Endothelial cell of umbilical vein (primary cell): ENCODE measurements around the gene MTR. TPM values are rescaled to one million over a fixed set of nuclear protein-coding genes. Genes with fewer than 3 reads are reported as not detected.

Experiments
- BruUV-seq: library from RNA; stranded (reverse); fragments of 400-500 nt; replicated peaks from 2 replicates; lab custom pipeline; 2021; lab: Mats Ljungman, UMichigan
- CTCF ChIA-PET: fragments of 300-600, 350-600 bp; sonication (Branson Sonifier 250); formaldehyde crosslinking; loops from one replicate; lab custom pipeline; 2021; ENCODE audit warnings: antibody characterized with exemption, inconsistent platforms; lab: Charles Lee
- POLR2A ChIA-PET: fragments of 300-600, 350-600 bp; sonication (Branson Sonifier 250); formaldehyde crosslinking; loops from one replicate; lab custom pipeline; 2021; ENCODE audit warnings: antibody characterized with exemption, inconsistent platforms; lab: Charles Lee
- DNase-seq: peaks from one replicate; pipeline ENCODE4 v3.0.0-alpha.2; 2011; ENCODE audit warnings: low read depth, low spot score
- FAIRE-seq: peaks from 2 replicates; lab custom pipeline; 2011; peaks lifted over from hg19 to GRCh38; lab: Jason Lieb, UNC
- H2AFZ ChIP-seq: 2 replicates; pipeline ENCODE4 v1.6.0; 2012; ENCODE audit warnings: low read depth, low read length, control low read depth, inconsistent platforms
- H3K27ac ChIP-seq: 2 replicates; pipeline ENCODE4 v1.5.1; 2011; ENCODE audit warnings: low read depth, mild to moderate bottlenecking, control low read depth, low read length, moderate library complexity; ENCODE audit not compliant: insufficient read depth
- H3K27me3 ChIP-seq, 2 experiments: 2 replicates each; pipeline versions ENCODE4 v1.6.0 to v1.6.1; 2011; ENCODE audit warnings: low read length in 2 of 2, mixed read lengths in 1 of 2; ENCODE audit not compliant: control insufficient read depth in 2 of 2, insufficient read depth in 2 of 2
- H3K36me3 ChIP-seq, 2 experiments: 2 replicates in 1 of 2; 3 replicates in 1 of 2; pipeline ENCODE4 v1.5.1; 2011; ENCODE audit warnings: low read length in 2 of 2, mild to moderate bottlenecking in 1 of 2, moderate library complexity in 1 of 2; ENCODE audit not compliant: control insufficient read depth in 2 of 2, insufficient read depth in 2 of 2; ENCODE audit errors: extremely low read depth in 1 of 2
- H3K4me1 ChIP-seq: 3 replicates; pipeline ENCODE4 v1.5.1; 2011; ENCODE audit warnings: mild to moderate bottlenecking, low read length; ENCODE audit not compliant: control insufficient read depth, insufficient read depth; ENCODE audit errors: extremely low read depth
- H3K4me2 ChIP-seq: 2 replicates; pipeline ENCODE4 v1.6.1; 2011; ENCODE audit warnings: low read length, control low read depth, mixed read lengths; ENCODE audit not compliant: insufficient read depth
- H3K4me3 ChIP-seq, 3 experiments: fragments of 200-600 bp in 1 of 3; sonication (generic), shearing (Covaris generic) in 1 of 3; replicated peaks in 1 of 3; 2 replicates each; pipeline ENCODE4 v1.5.1; 2011 to 2016; ENCODE audit warnings: control low read depth in 3 of 3, low read length in 3 of 3, mild to moderate bottlenecking in 2 of 3, inconsistent platforms in 1 of 3, low read depth in 1 of 3, moderate library complexity in 1 of 3; ENCODE audit not compliant: insufficient read depth in 1 of 3
- H3K79me2 ChIP-seq: 2 replicates; pipeline ENCODE4 v1.6.0; 2012; ENCODE audit warnings: low read length, inconsistent platforms; ENCODE audit not compliant: control insufficient read depth, insufficient read depth
- H3K9ac ChIP-seq: replicated peaks from 2 replicates; pipeline ENCODE3; 2011; ENCODE audit warnings: low read length, control low read depth; ENCODE audit not compliant: insufficient read depth; ENCODE audit errors: extremely low read depth
- H3K9me1 ChIP-seq: replicated peaks from 3 replicates; pipeline ENCODE4 v1.6.0; 2011; ENCODE audit warnings: mild to moderate bottlenecking, low read length; ENCODE audit not compliant: control insufficient read depth, insufficient read depth; ENCODE audit errors: extremely low read depth
- H3K9me3 ChIP-seq: replicated peaks from 2 replicates; pipeline ENCODE4 v1.5.1; 2012; ENCODE audit warnings: low read length, inconsistent platforms; ENCODE audit not compliant: control insufficient read depth, insufficient read depth
- H4K20me1 ChIP-seq: replicated peaks from 2 replicates; pipeline ENCODE3; 2011; ENCODE audit warnings: mild to moderate bottlenecking, low read length; ENCODE audit not compliant: control insufficient read depth, insufficient read depth; ENCODE audit errors: extremely low read depth
- CTCF ChIP-seq, 2 donors: IDR thresholded peaks; 1 replicate in 1 of 2; 2 replicates in 1 of 2; pipeline ENCODE4 v1.5.1; 2011; ENCODE audit warnings: low read length in 2 of 2, mild to moderate bottlenecking in 2 of 2, moderate library complexity in 2 of 2, control low read depth in 1 of 2, inconsistent platforms in 1 of 2, low read depth in 1 of 2; ENCODE audit not compliant: insufficient read depth in 1 of 2; ENCODE audit errors: extremely low read depth in 1 of 2
- EZH2 ChIP-seq: IDR thresholded peaks from 2 replicates; pipeline ENCODE4 v1.6.1; 2012; ENCODE audit warnings: borderline replicate concordance, low read depth, mild to moderate bottlenecking, moderate library complexity, low read length, inconsistent platforms; ENCODE audit not compliant: severe bottlenecking
- FOS ChIP-seq: IDR thresholded peaks from 2 replicates; pipeline ENCODE4 v1.6.1; 2011; ENCODE audit warnings: mild to moderate bottlenecking, low read length, moderate library complexity, borderline replicate concordance; ENCODE audit not compliant: insufficient read depth
- GATA2 ChIP-seq: IDR thresholded peaks from 2 replicates; pipeline ENCODE4 v1.7.0; 2011; ENCODE audit warnings: low read depth, mild to moderate bottlenecking, moderate library complexity, mixed read lengths, low read length; ENCODE audit not compliant: insufficient read length, insufficient read depth
- JUN ChIP-seq: IDR thresholded peaks from 2 replicates; pipeline ENCODE4 v1.6.1; 2011; ENCODE audit warnings: borderline replicate concordance, low read depth; ENCODE audit not compliant: insufficient read length, insufficient read depth
- MAX ChIP-seq: IDR thresholded peaks from 2 replicates; pipeline ENCODE4 v1.6.1; 2011; ENCODE audit not compliant: insufficient read depth, insufficient read length
- MYC ChIP-seq: IDR thresholded peaks from one replicate; pipeline ENCODE4 v1.6.1; 2011; ENCODE audit warnings: mild to moderate bottlenecking, low read depth, low read length
- POLR2A ChIP-seq: IDR thresholded peaks from 2 replicates; pipeline ENCODE4 v1.6.1; 2012; ENCODE audit warnings: low read depth, mild to moderate bottlenecking, control low read depth, low read length
- POLR2AphosphoS5 ChIP-seq: IDR thresholded peaks from 2 replicates; pipeline ENCODE4 v1.6.1; 2012; ENCODE audit warnings: low read depth, mild to moderate bottlenecking, control low read depth, low read length, moderate library complexity; ENCODE audit not compliant: insufficient read depth
- dilution Hi-C: fragments of 300-500 bp; cut with MboI; formaldehyde crosslinking; loops from one replicate; pipeline ENCODE4 v1.15.0; 2019; ENCODE audit warnings: low sequenced_read_pairs; ENCODE audit not compliant: extremely low pct_ligation_motif_present
- intact Hi-C: fragments of 100-400 bp; cut with micrococcal nuclease; formaldehyde crosslinking; loops from one replicate; pipeline ENCODE4 v1.10.0; 2022
- polyA plus RNA-seq, 4 experiments: library from polyadenylated mRNA; depleted of rRNA in 3 of 4; stranded (reverse) in 3 of 4; unstranded in 1 of 4; fragments of >200 nt; gene quantifications; 2 replicates each; pipeline versions ENCODE4 v1.2.1 to v1.2.3, GENCODE V29; 2011 to 2012; ENCODE audit warnings: missing spikeins in 1 of 4
- total RNA-seq: library from RNA; stranded (reverse); gene quantifications from 2 replicates; pipeline ENCODE4 v1.2.3, GENCODE V29; 2021

The MTR gene
- total and polyA plus RNA-seq, 2 donors (not counting 3 experiments of a cell fraction or from before 2014, with no cell fraction given), result 6.7 to 45.2 TPM

- CTCF ChIA-PET, result no interaction called here
- FAIRE-seq, result no peak
- dilution Hi-C loops, result no loop called here
Observed at GRCh38 chr1:236942431-236942830, 147.3 kb downstream of the MTR start.

More at GRCh38 chr1:236942431-236942830, 147.3 kb downstream of the MTR start:
- H3K79me2 ChIP-seq, result no peaks in the 10 kb centered on the region
- TF ChIP-seq FOS, result no peak
- TF ChIP-seq GATA2, result no peak
- TF ChIP-seq POLR2AphosphoS5, result no peak
- TF ChIP-seq JUN, result no peak
- TF ChIP-seq MYC, result no peak
- TF ChIP-seq CTCF (IDR thresholded peaks at IDR 0.05; ENCODE audit: extremely low read depth in 1 of 2, insufficient read depth in 1 of 2, low read depth in 1 of 2, low read length in 2 of 2), result no peak
- no peak for TF ChIP-seq POLR2A
- TF ChIP-seq MAX, result no peak
- TF ChIP-seq EZH2, result no peak
- H3K27me3 ChIP-seq, result no peaks in the 10 kb centered on the region
- H3K27ac ChIP-seq, result no peak overlapping the region
- peaks cover 3% of the 10 kb centered on the region for H3K9me3 ChIP-seq
- POLR2A ChIA-PET, result no interaction called here
- no peak for DNase-seq
- H2AFZ ChIP-seq, result no peak overlapping the region
- BruUV-seq, result no TSS peak
- H3K9ac ChIP-seq, result no peak overlapping the region
- H4K20me1 ChIP-seq, result no peaks in the 10 kb centered on the region
- intact Hi-C loops, result no loop called here
- no peaks in the 10 kb centered on the region for H3K9me1 ChIP-seq
- H3K4me2 ChIP-seq, result no peak overlapping the region
- H3K4me1 ChIP-seq, result no peaks in the 10 kb centered on the region
- no peaks in the 10 kb centered on the region for H3K36me3 ChIP-seq
- no peak overlapping the region for H3K4me3 ChIP-seq
